Neural cell (in vitro differentiated cells): Measurements from ENCODE around the gene EPHA1. TPM values are rescaled to one million over a fixed set of nuclear protein-coding genes. Genes with fewer than 3 reads are reported as not detected.
"Not testable (repeated sequence)": the region's sequence is repeated elsewhere in the genome, so short reads cannot be mapped to it uniquely, and the experiment has no call there.

ENCODE experiments used
- H2AFZ ChIP-seq: fragments of 200-600, 300-800 bp; sonication (generic), shearing (Covaris generic); 2 replicates; pipeline ENCODE4 v1.6.0; 2014; ENCODE audit warnings: low read depth, mild to moderate bottlenecking, antibody characterized with exemption, low read length, moderate library complexity
- H3F3A ChIP-seq: fragments of 200-600 bp; shearing (Covaris generic); 2 replicates; pipeline ENCODE4 v1.6.1; 2016; ENCODE audit warnings: mild to moderate bottlenecking, moderate library complexity, mixed read lengths, antibody characterized with exemption, low read length; ENCODE audit not compliant: insufficient read depth, poor library complexity, severe bottlenecking
- H3K27ac ChIP-seq: fragments of 200-600, 300-800 bp; sonication (generic), shearing (Covaris generic); 2 replicates; pipeline ENCODE4 v1.5.1; 2014; ENCODE audit warnings: mild to moderate bottlenecking, low read length, moderate library complexity
- H3K27me3 ChIP-seq: fragments of 300-800, 200-600 bp; sonication (generic), shearing (Covaris generic); 2 replicates; pipeline ENCODE4 v1.6.0; 2014; ENCODE audit warnings: mild to moderate bottlenecking, low read depth, low read length, moderate library complexity; ENCODE audit not compliant: insufficient read depth
- H3K36me3 ChIP-seq: fragments of 300-800, 200-600 bp; sonication (generic), shearing (Covaris generic); 2 replicates; pipeline ENCODE4 v1.5.1; 2014; ENCODE audit warnings: mild to moderate bottlenecking, antibody characterized with exemption, low read length, moderate library complexity; ENCODE audit not compliant: insufficient read depth
- H3K4me2 ChIP-seq: fragments of 300-800, 200-600 bp; sonication (generic), shearing (Covaris generic); 2 replicates; pipeline ENCODE4 v1.6.0; 2014; ENCODE audit warnings: mild to moderate bottlenecking, low read length
- H3K4me3 ChIP-seq: fragments of 300-800, 200-600 bp; sonication (generic), shearing (Covaris generic); 2 replicates; pipeline ENCODE4 v1.5.1; 2014; ENCODE audit warnings: mild to moderate bottlenecking, low read length, moderate library complexity
- H3K79me2 ChIP-seq: fragments of 200-600 bp; shearing (Covaris generic); replicated peaks from 2 replicates; pipeline ENCODE4 v1.6.0; 2014; ENCODE audit warnings: mild to moderate bottlenecking, low read length, moderate library complexity; ENCODE audit not compliant: insufficient read depth
- H3K9ac ChIP-seq: fragments of 300-800, 200-600 bp; sonication (generic), shearing (Covaris generic); 2 replicates; pipeline ENCODE4 v1.6.1; 2016; ENCODE audit warnings: mild to moderate bottlenecking, low read length, mixed read lengths
- H3K9me2 ChIP-seq: fragments of 200-600 bp; shearing (Covaris generic); 2 replicates; pipeline ENCODE4 v1.6.1; 2016; ENCODE audit warnings: mild to moderate bottlenecking, low read length, mixed read lengths; ENCODE audit not compliant: insufficient read depth
- H3K9me3 ChIP-seq: fragments of 200-600, 300-800 bp; sonication (generic), shearing (Covaris generic); 2 replicates; pipeline ENCODE4 v1.6.1; 2016; ENCODE audit warnings: mild to moderate bottlenecking, mixed run types, low read length, moderate library complexity, mixed read lengths
- H4K20me1 ChIP-seq: fragments of 200-600 bp; shearing (Covaris generic); 2 replicates; pipeline ENCODE4 v1.6.1; 2016; ENCODE audit warnings: mild to moderate bottlenecking, mixed run types; ENCODE audit not compliant: insufficient read depth
- CTCF ChIP-seq: fragments of 450-650 bp; IDR thresholded peaks from 2 replicates; pipeline ENCODE4 v1.5.1; 2014; ENCODE audit warnings: antibody characterized with exemption, mild to moderate bottlenecking, moderate library complexity; ENCODE audit not compliant: poor library complexity, severe bottlenecking
- EP300 ChIP-seq: fragments of 450-650 bp; conservative IDR thresholded peaks from 2 replicates; pipeline ENCODE4 v1.6.1; 2014; ENCODE audit warnings: antibody characterized with exemption, mild to moderate bottlenecking, moderate library complexity; ENCODE audit not compliant: poor library complexity, severe bottlenecking
- EZH2 ChIP-seq: fragments of 200-600, 300-800 bp; shearing (Covaris generic), sonication (generic); IDR thresholded peaks from 2 replicates; pipeline ENCODE4 v1.6.1; 2014; ENCODE audit warnings: antibody characterized with exemption, low read length, borderline replicate concordance, mild to moderate bottlenecking; ENCODE audit not compliant: insufficient read depth, poor library complexity, severe bottlenecking
- MXI1 ChIP-seq: fragments of 450-650 bp; conservative IDR thresholded peaks from 2 replicates; pipeline ENCODE4 v1.6.1; 2014; ENCODE audit warnings: antibody characterized with exemption, mild to moderate bottlenecking; ENCODE audit not compliant: poor library complexity, severe bottlenecking
- POLR2AphosphoS5 ChIP-seq: IDR thresholded peaks from 2 replicates; pipeline ENCODE4 v1.6.1; 2012
- RAD21 ChIP-seq: fragments of 450-650 bp; conservative IDR thresholded peaks from 2 replicates; pipeline ENCODE4 v1.6.1; 2014; ENCODE audit warnings: antibody characterized with exemption, mild to moderate bottlenecking, moderate library complexity
- REST ChIP-seq: IDR thresholded peaks from 2 replicates; pipeline ENCODE4 v1.6.1; 2012; ENCODE audit warnings: borderline replicate concordance
- SMC3 ChIP-seq: fragments of 450-650 bp; conservative IDR thresholded peaks from 2 replicates; pipeline ENCODE4 v1.6.1; 2014; ENCODE audit warnings: antibody characterized with exemption, mild to moderate bottlenecking, moderate library complexity; ENCODE audit not compliant: poor library complexity
- TAF1 ChIP-seq: IDR thresholded peaks from 2 replicates; pipeline ENCODE4 v1.6.1; 2012; ENCODE audit warnings: low read depth
- polyA plus RNA-seq: library from polyadenylated mRNA; depleted of rRNA; stranded (reverse); fragments of >200 nt; gene quantifications from 2 replicates; pipeline ENCODE4 v1.2.3, GENCODE V29; 2014

Gene EPHA1
- polyA plus RNA-seq, 1 donor from 2014 or later: not detected

GRCh38 chr7:143416565-143417149 is 8.0 kb upstream of the EPHA1 start:
- no peaks in the 10 kb centered on the region for H3F3A ChIP-seq
- H3K36me3 ChIP-seq: no peaks in the 10 kb centered on the region
- no peak overlapping the region for H3K9ac ChIP-seq
- no peaks in the 10 kb centered on the region for H4K20me1 ChIP-seq
- H3K9me2 ChIP-seq: no peaks in the 10 kb centered on the region
- H3K27ac ChIP-seq: no peak overlapping the region
- no peak overlapping the region for H3K4me3 ChIP-seq
- H3K27me3 ChIP-seq: no peaks in the 10 kb centered on the region
- no peak overlapping the region for H3K4me2 ChIP-seq
- H2AFZ ChIP-seq: no peak overlapping the region
- TF ChIP-seq EP300 (no peak), REST (no peak), CTCF (peak; percentile 79), SMC3 (peak; percentile 84), EZH2 (no peak), MXI1 (no peak), POLR2AphosphoS5 (no peak), RAD21 (peak; percentile 76), TAF1 (no peak)
- no peaks in the 10 kb centered on the region for H3K79me2 ChIP-seq
- H3K9me3 ChIP-seq: peaks cover under 1% of the 10 kb centered on the region

- no peak overlapping the region for H3K4me3 ChIP-seq
- no peaks in the 10 kb centered on the region for H3K36me3 ChIP-seq
- H3F3A ChIP-seq: no peaks in the 10 kb centered on the region
- no peaks in the 10 kb centered on the region for H3K27me3 ChIP-seq
- no peaks in the 10 kb centered on the region for H4K20me1 ChIP-seq
- no peak overlapping the region for H3K9ac ChIP-seq
- H2AFZ ChIP-seq: no peak overlapping the region
- H3K27ac ChIP-seq: no peak overlapping the region
- no peak for TF ChIP-seq TAF1
- no peak for TF ChIP-seq CTCF
- TF ChIP-seq SMC3: no peak
- no peak for TF ChIP-seq RAD21
- no peak for TF ChIP-seq EZH2
- no peak for TF ChIP-seq POLR2AphosphoS5
- TF ChIP-seq EP300: no peak
- TF ChIP-seq MXI1: no peak
- TF ChIP-seq REST: no peak
- no peaks in the 10 kb centered on the region for H3K9me2 ChIP-seq
- H3K79me2 ChIP-seq: no peaks in the 10 kb centered on the region
- no peaks in the 10 kb centered on the region for H3K9me3 ChIP-seq
- no peak overlapping the region for H3K4me2 ChIP-seq
Observed at GRCh38 chr7:143415742-143416397, 7.2 kb upstream of the EPHA1 start.

- not testable (repeated sequence) for H3K4me3 ChIP-seq, H3K4me2 ChIP-seq, H4K20me1 ChIP-seq, H3K9me2 ChIP-seq, H3K36me3 ChIP-seq, H3K79me2 ChIP-seq, H3K9ac ChIP-seq, H3F3A ChIP-seq, H2AFZ ChIP-seq, H3K27ac ChIP-seq, H3K27me3 ChIP-seq, H3K9me3 ChIP-seq
Observed at GRCh38 chr7:143415209-143415608, 6.6 kb upstream of the EPHA1 start.
